Myocyte (in vitro differentiated cells): ENCODE measurements around the gene SIK1. TPM values are rescaled to one million over a fixed set of nuclear protein-coding genes. Genes with fewer than 3 reads are reported as not detected.
"Not testable (repeated sequence)": the region's sequence is repeated elsewhere in the genome, so short reads cannot be mapped to it uniquely, and the experiment has no call there.

Experiments used
- DNase-seq: peaks from one replicate; pipeline ENCODE4 v3.0.0-alpha.2; 2012; ENCODE audit warnings: low read depth
- polyA plus RNA-seq: library from polyadenylated mRNA; unstranded; fragments of >200 nt; gene quantifications from one replicate; pipeline ENCODE4 v1.2.1, GENCODE V29; 2012; ENCODE audit warnings: missing spikeins
- total RNA-seq: library from RNA; depleted of rRNA; stranded (reverse); fragments of >200 nt; gene quantifications from 2 replicates; pipeline ENCODE4 v1.2.3, GENCODE V29; 2014

SIK1 gene
- total RNA-seq, result 31.9 and 40.5 TPM in 2 replicates
- 28.3 TPM for polyA plus RNA-seq

- not testable (repeated sequence) for DNase-seq
These were observed at the start of gene SIK1 for GRCh38 chr21:43426404-43427241. SIK1 (minus strand) TSS chr21:43427131; CDS start chr21:43426178, 953 bp downstream.

- DNase-seq, result not testable (repeated sequence)
These were observed 44.8 kb upstream of the SIK1 start for GRCh38 chr21:43471597-43472242.

GRCh38 chr21:43469719-43470458 is 43.0 kb upstream of the SIK1 start:
- not testable (repeated sequence) for DNase-seq

GRCh38 chr21:43467785-43468184 is 40.9 kb upstream of the SIK1 start:
- DNase-seq, result no peak

- not testable (repeated sequence) for DNase-seq
These were observed 38.2 kb upstream of the SIK1 start for GRCh38 chr21:43465159-43465558.

GRCh38 chr21:43463498-43464261 is 36.7 kb upstream of the SIK1 start:
- DNase-seq, result not testable (repeated sequence)

- not testable (repeated sequence) for DNase-seq
These were observed 36.0 kb upstream of the SIK1 start for GRCh38 chr21:43462932-43463331.

GRCh38 chr21:43460475-43460874 is 33.5 kb upstream of the SIK1 start:
- not testable (repeated sequence) for DNase-seq

GRCh38 chr21:43458995-43459394 is 32.1 kb upstream of the SIK1 start:
- not testable (repeated sequence) for DNase-seq

- not testable (repeated sequence) for DNase-seq
These were observed 29.8 kb upstream of the SIK1 start for GRCh38 chr21:43456616-43457314.

- DNase-seq, result not testable (repeated sequence)
These were observed 28.8 kb upstream of the SIK1 start for GRCh38 chr21:43455717-43456116.

GRCh38 chr21:43454176-43454575 is 27.2 kb upstream of the SIK1 start:
- DNase-seq, result not testable (repeated sequence)

GRCh38 chr21:43451850-43452249 is 24.9 kb upstream of the SIK1 start:
- DNase-seq, result not testable (repeated sequence)

- not testable (repeated sequence) for DNase-seq
These were observed 23.4 kb upstream of the SIK1 start for GRCh38 chr21:43450287-43450686.

GRCh38 chr21:43447353-43447977 is 20.5 kb upstream of the SIK1 start:
- not testable (repeated sequence) for DNase-seq

GRCh38 chr21:43446277-43446932 is 19.5 kb upstream of the SIK1 start:
- DNase-seq, result not testable (repeated sequence)

- DNase-seq, result not testable (repeated sequence)
These were observed 17.6 kb upstream of the SIK1 start for GRCh38 chr21:43444524-43444923.

GRCh38 chr21:43442571-43442970 is 15.6 kb upstream of the SIK1 start:
- DNase-seq, result not testable (repeated sequence)
